ENCODE data around the gene MRM1. TPM values are rescaled to one million over a fixed set of nuclear protein-coding genes. Genes with fewer than 3 reads are reported as not detected.

MRM1 gene
- total RNA-seq, 4 donors from 2014 or later: 3.7 to 10.8 (median 8.0) TPM

DNA sequence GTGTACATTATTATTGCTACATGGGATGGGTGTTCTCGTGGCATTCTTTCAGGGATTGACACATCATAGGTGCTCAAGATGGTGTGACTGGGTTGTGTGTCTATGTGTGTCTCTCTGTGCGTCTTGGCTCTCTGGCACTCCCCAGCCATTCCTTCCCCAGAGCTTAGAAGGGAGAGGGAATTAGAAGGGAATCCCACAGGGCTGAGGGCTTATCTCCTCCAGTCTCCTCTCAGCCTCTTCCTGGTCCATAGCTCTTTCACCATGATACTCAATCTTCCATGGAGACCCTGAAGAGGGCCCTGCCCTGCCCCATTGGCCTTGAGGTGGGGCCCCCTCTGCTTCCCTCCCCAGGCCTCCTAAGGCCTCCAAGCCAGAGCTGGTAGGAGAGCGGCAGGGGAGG, 52.0 kb downstream of the MRM1 start:
- no peak for TF ChIP-seq POLR2A (IDR thresholded peaks at IDR 0.05)
- peaks cover 84% of the 10 kb centered on the region for H3K27me3 ChIP-seq
- no peak for ATAC-seq
- no peaks in the 10 kb centered on the region for H3K9me3 ChIP-seq
- no peak overlapping the region for H3K4me3 ChIP-seq
- WGBS, 2 donors (ENCODE audit: low coverage in 1 of 2): 48 to 67% methylated on average over 2 of the region's 3 CpGs
- no peak overlapping the region for H3K27ac ChIP-seq
- peaks cover 0 to 11% (median 5%) of the 10 kb centered on the region in 3 donors for H3K4me1 ChIP-seq
- no peaks in the 10 kb centered on the region for H3K36me3 ChIP-seq

DNA sequence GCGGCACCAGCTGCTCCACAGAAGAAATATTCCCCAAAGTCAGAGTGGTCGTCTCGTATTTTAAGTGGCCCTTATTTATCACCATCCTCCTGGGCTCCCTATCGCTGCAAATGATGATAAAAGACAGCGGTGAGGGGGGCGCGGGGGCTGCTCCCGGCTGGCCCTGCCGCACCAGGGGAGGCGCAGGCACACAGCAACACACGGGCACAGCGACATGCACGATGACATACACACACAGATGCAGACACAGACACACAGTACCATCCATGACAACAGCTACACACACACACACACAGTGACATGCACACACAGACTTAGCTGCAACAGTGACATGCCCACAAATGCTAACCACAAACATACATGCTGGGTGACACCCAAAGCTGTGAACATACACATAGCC, 52.5 kb downstream of the MRM1 start:
- no peak for ATAC-seq
- WGBS, 2 donors (ENCODE audit: low coverage in 1 of 2): no CpG with 5 or more reads among the region's 13 CpGs
- no peaks in the 10 kb centered on the region for H3K36me3 ChIP-seq
- TF ChIP-seq, protein P1, sequence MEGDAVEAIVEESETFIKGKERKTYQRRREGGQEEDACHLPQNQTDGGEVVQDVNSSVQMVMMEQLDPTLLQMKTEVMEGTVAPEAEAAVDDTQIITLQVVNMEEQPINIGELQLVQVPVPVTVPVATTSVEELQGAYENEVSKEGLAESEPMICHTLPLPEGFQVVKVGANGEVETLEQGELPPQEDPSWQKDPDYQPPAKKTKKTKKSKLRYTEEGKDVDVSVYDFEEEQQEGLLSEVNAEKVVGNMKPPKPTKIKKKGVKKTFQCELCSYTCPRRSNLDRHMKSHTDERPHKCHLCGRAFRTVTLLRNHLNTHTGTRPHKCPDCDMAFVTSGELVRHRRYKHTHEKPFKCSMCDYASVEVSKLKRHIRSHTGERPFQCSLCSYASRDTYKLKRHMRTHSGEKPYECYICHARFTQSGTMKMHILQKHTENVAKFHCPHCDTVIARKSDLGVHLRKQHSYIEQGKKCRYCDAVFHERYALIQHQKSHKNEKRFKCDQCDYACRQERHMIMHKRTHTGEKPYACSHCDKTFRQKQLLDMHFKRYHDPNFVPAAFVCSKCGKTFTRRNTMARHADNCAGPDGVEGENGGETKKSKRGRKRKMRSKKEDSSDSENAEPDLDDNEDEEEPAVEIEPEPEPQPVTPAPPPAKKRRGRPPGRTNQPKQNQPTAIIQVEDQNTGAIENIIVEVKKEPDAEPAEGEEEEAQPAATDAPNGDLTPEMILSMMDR (IDR thresholded peaks at IDR 0.05): no peak
- TF ChIP-seq EP300 (IDR thresholded peaks at IDR 0.05) (no peak), POLR2A (IDR thresholded peaks at IDR 0.05) (no peak), POLR2AphosphoS5 (IDR thresholded peaks at IDR 0.05) (no peak)
- H3K4me1 ChIP-seq: peaks cover 0 to 14% (median 5%) of the 10 kb centered on the region in 3 donors
- no peaks in the 10 kb centered on the region for H3K9me3 ChIP-seq
- H3K27ac ChIP-seq: no peak overlapping the region
- no peak overlapping the region for H3K4me3 ChIP-seq
- H3K27me3 ChIP-seq: peaks cover 84% of the 10 kb centered on the region

DNA sequence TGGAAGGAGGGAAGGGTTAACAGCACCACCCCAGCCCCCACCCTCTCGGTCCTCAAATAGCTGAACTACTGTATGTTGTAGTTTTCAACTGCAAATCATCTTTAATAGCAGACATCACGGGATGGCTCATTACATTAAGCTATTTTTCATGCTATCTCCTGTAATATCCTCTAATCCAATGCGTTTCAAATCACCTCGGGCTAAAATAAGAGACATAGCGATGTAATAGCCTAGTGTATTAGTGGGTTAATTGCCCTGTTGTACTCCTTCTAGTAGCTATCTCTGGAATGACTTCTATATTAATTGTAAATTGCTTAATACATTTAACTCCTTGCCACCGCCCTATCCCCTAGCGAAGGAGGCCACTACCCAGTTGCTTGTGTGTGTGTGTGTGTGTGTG, 54.3 kb downstream of the MRM1 start:
- ATAC-seq: no peak
- H3K36me3 ChIP-seq: no peaks in the 10 kb centered on the region

DNA sequence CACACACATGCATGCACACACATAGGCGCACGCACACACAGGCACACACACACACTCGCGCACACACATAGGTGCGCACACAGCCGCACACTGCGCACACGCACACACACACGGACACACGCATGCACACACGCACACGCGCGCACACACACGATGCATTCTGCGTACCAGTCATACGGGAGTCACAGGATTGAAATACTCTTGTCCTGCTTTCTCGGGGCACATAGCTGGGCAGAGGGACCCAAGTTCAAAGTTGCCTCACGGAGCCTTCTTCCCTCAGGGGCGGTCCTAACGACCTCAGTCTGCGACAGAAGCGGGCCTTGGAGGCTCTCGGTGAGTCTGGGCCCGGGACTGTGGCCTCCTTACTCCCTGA, 56.0 kb downstream of the MRM1 start:
- Histone ChIP-seq H3K9me3 (no peaks in the 10 kb centered on the region), H3K4me3 (peak overlapping the region; percentile 19 to 55), H3K27ac (peak overlapping the region in 1 of 4 donors; percentile 41), H3K4me1 (peaks cover 0 to 14% (median 5%) of the 10 kb centered on the region in 3 donors), H3K36me3 (no peaks in the 10 kb centered on the region), H3K27me3 (peaks cover 93% of the 10 kb centered on the region)
- no peak for ATAC-seq
- WGBS, 2 donors (ENCODE audit: low coverage in 1 of 2): 33% methylated on average over 1 of the region's 25 CpGs; no CpG with 5 or more reads in 1 of the 2 donors
- TF ChIP-seq, protein P1 (IDR thresholded peaks at IDR 0.05): no peak

More for the DNA sequence above, 54.3 kb downstream of the MRM1 start:
- Histone ChIP-seq H3K9me3 (no peaks in the 10 kb centered on the region), H3K4me3 (no peak overlapping the region), H3K27ac (no peak overlapping the region), H3K4me1 (peaks cover 0 to 14% (median 5%) of the 10 kb centered on the region in 3 donors), H3K27me3 (peaks cover 87% of the 10 kb centered on the region)
- WGBS, 2 donors (ENCODE audit: low coverage in 1 of 2): 73 to 89% methylated on average over 5 to 7 of the region's 7 CpGs
- TF ChIP-seq, protein P1 (IDR thresholded peaks at IDR 0.05): no peak
- TF ChIP-seq POLR2A (IDR thresholded peaks at IDR 0.05) (no peak), POLR2AphosphoS5 (IDR thresholded peaks at IDR 0.05) (no peak), EP300 (IDR thresholded peaks at IDR 0.05) (no peak)

DNA sequence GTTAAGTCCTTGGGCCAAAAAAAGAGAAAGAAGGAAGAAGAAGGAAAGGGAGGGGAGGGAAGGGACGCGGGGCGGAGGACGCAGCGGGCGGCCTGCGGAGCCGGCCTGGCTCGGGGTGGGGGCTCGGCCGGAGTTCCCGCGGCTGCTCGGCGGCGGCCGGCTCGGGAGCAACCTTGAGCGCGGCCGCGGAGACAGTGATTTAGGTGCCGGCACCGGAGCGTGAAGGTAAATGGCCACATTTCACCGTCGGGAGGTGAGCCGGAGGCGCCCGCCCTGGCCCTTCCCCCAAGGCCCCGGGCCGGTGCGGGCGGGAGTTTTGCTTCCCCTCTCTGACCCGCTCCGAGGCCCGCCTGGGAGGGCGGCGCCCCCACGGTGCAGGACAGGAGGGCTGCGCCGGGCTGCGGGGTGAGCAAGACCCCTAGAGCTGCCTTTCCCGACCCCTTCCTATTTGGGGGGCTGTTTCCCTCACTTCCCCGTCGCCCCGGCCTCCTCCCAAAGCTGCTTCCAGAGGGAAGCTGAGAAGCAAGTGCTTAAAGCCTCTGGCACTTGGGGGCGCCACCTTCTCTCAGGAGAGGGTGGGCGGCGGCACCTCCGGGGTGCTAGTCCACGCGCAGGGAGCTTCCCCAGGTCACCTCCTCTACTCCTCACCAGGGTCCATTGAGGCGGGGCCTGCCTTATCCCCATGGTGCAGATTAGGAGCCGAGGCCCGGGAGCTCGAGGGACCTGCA, 56.5 kb downstream of the MRM1 start:
- Histone ChIP-seq H3K27ac (peak overlapping the region in 1 of 4 donors; percentile 41), H3K9me3 (no peaks in the 10 kb centered on the region), H3K4me1 (peaks cover 0 to 14% (median 5%) of the 10 kb centered on the region in 3 donors), H3K36me3 (no peaks in the 10 kb centered on the region), H3K27me3 (peaks cover 93% of the 10 kb centered on the region), H3K4me3 (peak overlapping the region; percentile 19 to 55)
- WGBS, 2 donors (ENCODE audit: low coverage in 1 of 2): 0% methylated on average over 1 of the region's 57 CpGs; no CpG with 5 or more reads in 1 of the 2 donors
- no peak for TF ChIP-seq POLR2A (IDR thresholded peaks at IDR 0.05)
- TF ChIP-seq, protein P1 (IDR thresholded peaks at IDR 0.05): peak in 1 of 4 experiments; percentile 19
- peak; percentile 11 for ATAC-seq

Other genes starting within 250 kb of the MRM1 start
- not detected for gene TBC1D3H, start 213.1 kb upstream of the MRM1 start, total RNA-seq
- 10 to 100 TPM; 30.8 to 42.0 (median 36.5) TPM for gene ZNHIT3, start 114.9 kb upstream of the MRM1 start, total RNA-seq
- gene MYO19, start 66.7 kb upstream of the MRM1 start, total RNA-seq: 10 to 100 TPM; 23.3 to 63.5 (median 42.5) TPM
- gene PIGW, start 66.6 kb upstream of the MRM1 start, total RNA-seq: 1 to 10 TPM; 3.3 to 5.3 (median 4.4) TPM
- 10 to 100 TPM; 40.1 to 62.9 (median 53.6) TPM for gene GGNBP2, start 56.7 kb upstream of the MRM1 start, total RNA-seq
- gene DHRS11, start 9.7 kb upstream of the MRM1 start, total RNA-seq: 1 to 10 TPM; 2.4 to 7.6 (median 4.6) TPM